HepG2 (cell line): ENCODE data around the gene PXMP4. TPM values are rescaled to one million over a fixed set of nuclear protein-coding genes. Genes with fewer than 3 reads are reported as not detected.

Source experiments
- EEA1 ChIP-seq: sonication (generic); formaldehyde crosslinking; IDR thresholded peaks from 2 replicates; pipeline ENCODE4 v1.5.1; 2020; ENCODE audit warnings: mild to moderate bottlenecking, missing genetic modification reagents, borderline replicate concordance
- ESRRA ChIP-seq: sonication (generic); formaldehyde crosslinking; IDR thresholded peaks from 2 replicates; pipeline ENCODE4 v1.5.1; 2020; ENCODE audit warnings: mild to moderate bottlenecking, low read depth, missing genetic modification reagents
- FOXC1 ChIP-seq: sonication (generic); formaldehyde crosslinking; IDR thresholded peaks from 2 replicates; pipeline ENCODE4 v1.8.0; 2022; ENCODE audit warnings: mild to moderate bottlenecking, missing genetic modification reagents, borderline replicate concordance
- KDM5B ChIP-seq: sonication (generic); formaldehyde crosslinking; IDR thresholded peaks from 2 replicates; pipeline ENCODE4 v1.4.0; 2020; ENCODE audit warnings: missing genetic modification reagents, mild to moderate bottlenecking, borderline replicate concordance
- MAFG ChIP-seq: sonication (generic); formaldehyde crosslinking; IDR thresholded peaks from 2 replicates; pipeline ENCODE4 v1.5.1; 2020; ENCODE audit warnings: mild to moderate bottlenecking, missing genetic modification reagents
- NR3C1 ChIP-seq: sonication (generic); formaldehyde crosslinking; IDR thresholded peaks from 2 replicates; pipeline ENCODE4 v1.4.0; 2020; ENCODE audit warnings: missing genetic modification reagents
- REL ChIP-seq: sonication (generic); formaldehyde crosslinking; conservative IDR thresholded peaks from 2 replicates; pipeline ENCODE4 v1.8.0; 2022; ENCODE audit warnings: mild to moderate bottlenecking, missing genetic modification reagents, moderate library complexity
- RFX3 ChIP-seq: IDR thresholded peaks from 2 replicates; pipeline ENCODE4 v1.6.1; 2016; ENCODE audit warnings: missing biosample characterization, missing genetic modification reagents
- RFX5 ChIP-seq: IDR thresholded peaks from 2 replicates; pipeline ENCODE4 v1.6.1; 2011; ENCODE audit warnings: low read depth, low read length, improper control_type of control experiment
- TARDBP ChIP-seq: sonication (generic); formaldehyde crosslinking; IDR thresholded peaks from 2 replicates; pipeline ENCODE4 v1.8.0; 2022; ENCODE audit warnings: mild to moderate bottlenecking, missing genetic modification reagents
- U2AF2 ChIP-seq: fragments of 200-400 bp; formaldehyde crosslinking; IDR thresholded peaks from 2 replicates; pipeline ENCODE4 v1.6.1; 2017; ENCODE audit warnings: low read depth, mild to moderate bottlenecking, low read length
- ZFX ChIP-seq: sonication (generic); formaldehyde crosslinking; IDR thresholded peaks from 2 replicates; pipeline ENCODE4 v1.4.0; 2020; ENCODE audit warnings: mild to moderate bottlenecking, low read depth, missing genetic modification reagents, moderate library complexity
- ZNF431 ChIP-seq: sonication (generic); formaldehyde crosslinking; IDR thresholded peaks from 2 replicates; pipeline ENCODE4 v1.9.0; 2022; ENCODE audit warnings: missing genetic modification reagents, low read depth, mild to moderate bottlenecking, borderline replicate concordance
- ZNF451 ChIP-seq: sonication (generic); formaldehyde crosslinking; IDR thresholded peaks from 2 replicates; pipeline ENCODE4 v1.5.0; 2020; ENCODE audit warnings: mild to moderate bottlenecking, missing genetic modification reagents
- ZNF468 ChIP-seq: sonication (generic); formaldehyde crosslinking; IDR thresholded peaks from 2 replicates; pipeline ENCODE4 v1.8.0; 2022; ENCODE audit warnings: mild to moderate bottlenecking, moderate library complexity, missing genetic modification reagents
- ZNF570 ChIP-seq: sonication (generic); formaldehyde crosslinking; IDR thresholded peaks from 2 replicates; pipeline ENCODE4 v1.4.0; 2020; ENCODE audit warnings: mild to moderate bottlenecking, missing genetic modification reagents, borderline replicate concordance
- ZSCAN25 ChIP-seq: sonication (generic); formaldehyde crosslinking; IDR thresholded peaks from 2 replicates; pipeline ENCODE4 v1.8.0; 2022; ENCODE audit warnings: mild to moderate bottlenecking, missing genetic modification reagents
- polyA plus RNA-seq, 8 experiments: library from polyadenylated mRNA; depleted of rRNA in 3 of 8; stranded (reverse) in 7 of 8; unstranded in 1 of 8; fragments of >200 nt; fragmentation: Illumina TruSeq in 4 of 8; extraction: Trizol in 4 of 8; gene quantifications; 2 replicates each; pipeline versions ENCODE4 v1.2.1 to v1.2.3, GENCODE V29; 2011 to 2016; ENCODE audit warnings: low read depth in 4 of 8, missing spikeins in 1 of 8, mixed read lengths in 1 of 8; ENCODE audit not compliant: insufficient read depth in 1 of 8
- total RNA-seq, 5 experiments: library from RNA; depleted of rRNA; stranded (reverse); fragments of >200 nt; fragmentation: Illumina TruSeq; extraction: Trizol; gene quantifications; 2 replicates each; pipeline ENCODE4 v1.2.3, GENCODE V29; 2016; ENCODE audit warnings: low read depth in 1 of 5
- TF ChIP-seq, protein P1 (sequence below): fragments of 450-650 bp; IDR thresholded peaks from 2 replicates; pipeline ENCODE4 v1.6.1; 2016
- TF ChIP-seq, protein P2 (sequence below): sonication (generic); formaldehyde crosslinking; IDR thresholded peaks from 2 replicates; pipeline ENCODE4 v1.5.0; 2020; ENCODE audit warnings: mild to moderate bottlenecking, missing genetic modification reagents, moderate library complexity
- TF ChIP-seq, protein P3 (sequence below): sonication (generic); formaldehyde crosslinking; IDR thresholded peaks from 2 replicates; pipeline ENCODE4 v1.4.0; 2020; ENCODE audit warnings: mild to moderate bottlenecking, missing genetic modification reagents
- TF ChIP-seq, protein P4 (sequence below): sonication (generic); formaldehyde crosslinking; IDR thresholded peaks from 2 replicates; pipeline ENCODE4 v1.5.0; 2020; ENCODE audit warnings: mild to moderate bottlenecking, missing genetic modification reagents, borderline replicate concordance

PXMP4 gene
- total and polyA plus RNA-seq, 2 of the 13 experiments (the other 11 are each of a cell fraction or from before 2014, with no cell fraction given), result not detected

DNA sequence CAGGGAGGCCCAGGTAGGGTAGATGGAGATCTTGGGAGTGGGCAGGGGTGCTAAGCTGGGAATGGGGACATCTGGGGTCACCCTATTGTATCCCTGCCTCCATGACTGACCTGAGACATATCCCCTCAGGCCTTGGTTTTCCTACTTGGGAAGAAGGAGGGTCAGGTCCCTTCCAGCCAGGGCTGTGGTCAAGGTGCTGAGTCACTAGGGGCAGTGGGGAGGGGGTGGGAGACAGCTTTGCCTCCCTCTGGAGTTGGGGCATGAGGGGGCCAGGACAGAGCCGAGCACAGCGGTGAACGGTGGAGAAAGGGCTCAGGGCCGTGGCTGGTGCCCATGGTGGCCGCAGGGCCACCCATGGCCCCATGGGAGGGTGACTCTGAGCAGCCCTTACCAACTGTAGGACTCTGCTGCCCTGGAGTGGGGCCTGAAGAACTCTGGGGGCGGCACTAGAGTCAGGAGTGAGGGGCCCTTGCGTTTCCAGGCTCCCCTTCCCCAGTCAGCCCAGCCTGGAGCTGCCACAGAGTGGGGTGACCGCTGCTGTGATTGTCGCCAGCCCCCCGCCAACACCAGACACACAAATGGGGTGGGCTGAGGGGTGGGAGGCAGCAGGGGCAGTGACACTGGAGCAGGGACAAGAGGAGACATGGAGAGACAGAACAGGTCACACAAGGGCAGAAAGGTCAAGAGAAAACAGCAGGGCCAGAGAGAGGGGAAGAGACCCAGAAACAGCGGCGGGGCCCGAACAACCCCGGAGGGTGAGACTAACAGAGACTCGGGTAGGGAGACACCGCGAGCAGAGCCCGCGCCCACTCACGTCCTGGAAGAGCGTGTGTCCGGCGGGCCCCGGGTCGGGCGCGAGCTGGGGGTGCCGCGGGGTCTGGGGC is 46.5 kb downstream of the PXMP4 start (continued):
- TF ChIP-seq ZFX (peak; percentile 49; the same call in 1 of the 2 replicates), TARDBP (CRISPR knock-in tag) (no peak; the same call in 1 of the 2 replicates), RFX3 (CRISPR knock-in tag) (no peak), NR3C1 (CRISPR knock-in tag) (no peak), KDM5B (no peak), REL (CRISPR knock-in tag) (no peak), FOXC1 (peak; percentile 56; the same call in 1 of the 2 replicates), RFX5 (no peak), U2AF2 (no peak), MAFG (CRISPR knock-in tag) (0 out of 2 replicates have a peak, but pooled peaks have one; percentile 53), ZSCAN25 (CRISPR knock-in tag) (no peak; the same call in 1 of the 2 replicates), ZNF431 (no peak), ESRRA (CRISPR knock-in tag) (no peak), EEA1 (CRISPR knock-in tag) (no peak), ZNF451 (CRISPR knock-in tag) (no peak), ZNF468 (CRISPR knock-in tag) (no peak), ZNF570 (no peak)
- TF ChIP-seq, protein P1, sequence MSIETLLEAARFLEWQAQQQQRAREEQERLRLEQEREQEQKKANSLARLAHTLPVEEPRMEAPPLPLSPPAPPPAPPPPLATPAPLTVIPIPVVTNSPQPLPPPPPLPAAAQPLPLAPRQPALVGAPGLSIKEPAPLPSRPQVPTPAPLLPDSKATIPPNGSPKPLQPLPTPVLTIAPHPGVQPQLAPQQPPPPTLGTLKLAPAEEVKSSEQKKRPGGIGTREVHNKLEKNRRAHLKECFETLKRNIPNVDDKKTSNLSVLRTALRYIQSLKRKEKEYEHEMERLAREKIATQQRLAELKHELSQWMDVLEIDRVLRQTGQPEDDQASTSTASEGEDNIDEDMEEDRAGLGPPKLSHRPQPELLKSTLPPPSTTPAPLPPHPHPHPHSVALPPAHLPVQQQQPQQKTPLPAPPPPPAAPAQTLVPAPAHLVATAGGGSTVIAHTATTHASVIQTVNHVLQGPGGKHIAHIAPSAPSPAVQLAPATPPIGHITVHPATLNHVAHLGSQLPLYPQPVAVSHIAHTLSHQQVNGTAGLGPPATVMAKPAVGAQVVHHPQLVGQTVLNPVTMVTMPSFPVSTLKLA, result no peak
- TF ChIP-seq, protein P2, sequence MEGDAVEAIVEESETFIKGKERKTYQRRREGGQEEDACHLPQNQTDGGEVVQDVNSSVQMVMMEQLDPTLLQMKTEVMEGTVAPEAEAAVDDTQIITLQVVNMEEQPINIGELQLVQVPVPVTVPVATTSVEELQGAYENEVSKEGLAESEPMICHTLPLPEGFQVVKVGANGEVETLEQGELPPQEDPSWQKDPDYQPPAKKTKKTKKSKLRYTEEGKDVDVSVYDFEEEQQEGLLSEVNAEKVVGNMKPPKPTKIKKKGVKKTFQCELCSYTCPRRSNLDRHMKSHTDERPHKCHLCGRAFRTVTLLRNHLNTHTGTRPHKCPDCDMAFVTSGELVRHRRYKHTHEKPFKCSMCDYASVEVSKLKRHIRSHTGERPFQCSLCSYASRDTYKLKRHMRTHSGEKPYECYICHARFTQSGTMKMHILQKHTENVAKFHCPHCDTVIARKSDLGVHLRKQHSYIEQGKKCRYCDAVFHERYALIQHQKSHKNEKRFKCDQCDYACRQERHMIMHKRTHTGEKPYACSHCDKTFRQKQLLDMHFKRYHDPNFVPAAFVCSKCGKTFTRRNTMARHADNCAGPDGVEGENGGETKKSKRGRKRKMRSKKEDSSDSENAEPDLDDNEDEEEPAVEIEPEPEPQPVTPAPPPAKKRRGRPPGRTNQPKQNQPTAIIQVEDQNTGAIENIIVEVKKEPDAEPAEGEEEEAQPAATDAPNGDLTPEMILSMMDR (CRISPR knock-in tag), result peak; percentile 2
- TF ChIP-seq, protein P3, sequence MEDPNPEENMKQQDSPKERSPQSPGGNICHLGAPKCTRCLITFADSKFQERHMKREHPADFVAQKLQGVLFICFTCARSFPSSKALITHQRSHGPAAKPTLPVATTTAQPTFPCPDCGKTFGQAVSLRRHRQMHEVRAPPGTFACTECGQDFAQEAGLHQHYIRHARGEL, result 0 out of 2 replicates have a peak, but pooled peaks have one; percentile 14
- TF ChIP-seq, protein P4, sequence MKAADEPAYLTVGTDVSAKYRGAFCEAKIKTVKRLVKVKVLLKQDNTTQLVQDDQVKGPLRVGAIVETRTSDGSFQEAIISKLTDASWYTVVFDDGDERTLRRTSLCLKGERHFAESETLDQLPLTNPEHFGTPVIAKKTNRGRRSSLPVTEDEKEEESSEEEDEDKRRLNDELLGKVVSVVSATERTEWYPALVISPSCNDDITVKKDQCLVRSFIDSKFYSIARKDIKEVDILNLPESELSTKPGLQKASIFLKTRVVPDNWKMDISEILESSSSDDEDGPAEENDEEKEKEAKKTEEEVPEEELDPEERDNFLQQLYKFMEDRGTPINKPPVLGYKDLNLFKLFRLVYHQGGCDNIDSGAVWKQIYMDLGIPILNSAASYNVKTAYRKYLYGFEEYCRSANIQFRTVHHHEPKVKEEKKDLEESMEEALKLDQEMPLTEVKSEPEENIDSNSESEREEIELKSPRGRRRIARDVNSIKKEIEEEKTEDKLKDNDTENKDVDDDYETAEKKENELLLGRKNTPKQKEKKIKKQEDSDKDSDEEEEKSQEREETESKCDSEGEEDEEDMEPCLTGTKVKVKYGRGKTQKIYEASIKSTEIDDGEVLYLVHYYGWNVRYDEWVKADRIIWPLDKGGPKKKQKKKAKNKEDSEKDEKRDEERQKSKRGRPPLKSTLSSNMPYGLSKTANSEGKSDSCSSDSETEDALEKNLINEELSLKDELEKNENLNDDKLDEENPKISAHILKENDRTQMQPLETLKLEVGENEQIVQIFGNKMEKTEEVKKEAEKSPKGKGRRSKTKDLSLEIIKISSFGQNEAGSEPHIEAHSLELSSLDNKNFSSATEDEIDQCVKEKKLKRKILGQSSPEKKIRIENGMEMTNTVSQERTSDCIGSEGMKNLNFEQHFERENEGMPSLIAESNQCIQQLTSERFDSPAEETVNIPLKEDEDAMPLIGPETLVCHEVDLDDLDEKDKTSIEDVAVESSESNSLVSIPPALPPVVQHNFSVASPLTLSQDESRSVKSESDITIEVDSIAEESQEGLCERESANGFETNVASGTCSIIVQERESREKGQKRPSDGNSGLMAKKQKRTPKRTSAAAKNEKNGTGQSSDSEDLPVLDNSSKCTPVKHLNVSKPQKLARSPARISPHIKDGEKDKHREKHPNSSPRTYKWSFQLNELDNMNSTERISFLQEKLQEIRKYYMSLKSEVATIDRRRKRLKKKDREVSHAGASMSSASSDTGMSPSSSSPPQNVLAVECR (CRISPR knock-in tag), result peak; percentile 54; the same call in 1 of the 2 replicates
